ENCODE results near the gene KIF16B.

The KIF16B gene

GRCh38 chr20:16419138-16419715 is 154.0 kb downstream of the KIF16B start:
- H3K36me3 Mint-ChIP-seq: no peaks in the 10 kb centered on the region
- no peak overlapping the region for H3K27ac Mint-ChIP-seq
- H3K27me3 Mint-ChIP-seq: no peaks in the 10 kb centered on the region
- no peak overlapping the region for H3K4me3 Mint-ChIP-seq
- no peaks in the 10 kb centered on the region for H3K9me3 Mint-ChIP-seq
- CTCF ChIA-PET: no interaction called here
- no peak for DNase-seq
- H3K4me1 Mint-ChIP-seq: no peaks in the 10 kb centered on the region

GRCh38 chr20:16418616-16419015 is 154.6 kb downstream of the KIF16B start:
- H3K36me3 Mint-ChIP-seq: no peaks in the 10 kb centered on the region
- H3K4me3 Mint-ChIP-seq: no peak overlapping the region
- no peaks in the 10 kb centered on the region for H3K27me3 Mint-ChIP-seq
- no peak for DNase-seq
- no peaks in the 10 kb centered on the region for H3K4me1 Mint-ChIP-seq
- H3K9me3 Mint-ChIP-seq: no peaks in the 10 kb centered on the region
- H3K27ac Mint-ChIP-seq: no peak overlapping the region
- CTCF ChIA-PET: no interaction called here

- no peak for DNase-seq
- no peak overlapping the region for H3K4me3 Mint-ChIP-seq
- H3K4me1 Mint-ChIP-seq: no peaks in the 10 kb centered on the region
- H3K27me3 Mint-ChIP-seq: no peaks in the 10 kb centered on the region
- H3K9me3 Mint-ChIP-seq: peaks cover 2% of the 10 kb centered on the region
- H3K27ac Mint-ChIP-seq: no peak overlapping the region
- no peaks in the 10 kb centered on the region for H3K36me3 Mint-ChIP-seq
- CTCF ChIA-PET: interaction anchor here (0.7 kb wide), 1 partner anchor 171 kb away, joined by 6 read pairs; no protein-coding TSS in a partner anchor
Measured at GRCh38 chr20:16417001-16417400, 156.2 kb downstream of the KIF16B start.

DNA sequence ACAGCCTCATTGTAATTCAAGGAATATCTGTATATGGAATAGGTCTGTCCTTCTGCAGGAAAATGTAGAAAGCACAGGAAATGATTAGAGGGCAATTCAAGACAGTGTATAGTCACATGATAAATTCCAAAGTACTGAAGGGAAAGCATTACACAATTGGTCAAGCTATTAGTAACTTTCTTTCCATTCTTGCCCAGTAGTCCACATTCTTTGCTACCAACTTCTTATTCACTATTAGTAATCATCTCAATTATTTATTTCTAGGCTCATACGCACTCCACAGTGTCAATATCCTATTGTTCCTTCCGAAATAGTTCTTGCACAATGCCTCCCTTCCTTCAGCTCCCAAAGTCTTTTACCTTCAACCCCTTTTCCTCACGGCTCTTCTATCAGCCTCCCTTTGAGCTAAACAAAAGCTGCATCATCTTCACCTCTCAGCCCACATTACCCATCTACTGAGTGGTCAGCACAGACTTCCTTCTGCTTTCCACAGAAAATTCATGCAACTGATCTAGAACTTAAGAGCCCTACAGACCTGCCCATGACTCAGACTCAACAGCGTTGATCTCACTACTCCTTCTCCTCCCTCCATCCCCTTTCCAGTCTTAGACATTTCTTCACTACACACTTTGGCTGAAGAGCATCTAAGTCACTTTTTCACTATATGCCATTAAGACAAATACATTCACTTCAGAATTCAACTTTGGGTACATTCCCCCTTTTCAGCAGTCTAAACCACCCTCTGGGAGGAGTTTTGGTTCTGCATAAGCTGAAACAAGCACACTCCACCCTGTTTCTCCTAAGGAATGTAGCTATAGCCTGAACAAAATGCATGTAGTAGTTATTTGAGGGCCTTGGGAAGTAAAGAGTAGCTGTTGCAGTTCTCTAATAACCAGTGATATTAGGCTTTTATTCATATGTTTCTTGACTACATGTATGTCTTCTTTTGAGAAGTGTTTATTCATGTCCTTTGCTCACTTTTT is 157.9 kb downstream of the KIF16B start:
- DNase-seq: no peak
- CTCF ChIA-PET: interaction anchor here (1.3 kb wide), 1 partner anchor 60 kb away, joined by 4 read pairs; no protein-coding TSS in a partner anchor
- Mint-ChIP-seq H3K27me3 (no peaks in the 10 kb centered on the region), H3K4me3 (no peak overlapping the region), H3K27ac (no peak overlapping the region), H3K36me3 (no peaks in the 10 kb centered on the region), H3K4me1 (no peaks in the 10 kb centered on the region), H3K9me3 (peaks cover 2% of the 10 kb centered on the region)

DNA sequence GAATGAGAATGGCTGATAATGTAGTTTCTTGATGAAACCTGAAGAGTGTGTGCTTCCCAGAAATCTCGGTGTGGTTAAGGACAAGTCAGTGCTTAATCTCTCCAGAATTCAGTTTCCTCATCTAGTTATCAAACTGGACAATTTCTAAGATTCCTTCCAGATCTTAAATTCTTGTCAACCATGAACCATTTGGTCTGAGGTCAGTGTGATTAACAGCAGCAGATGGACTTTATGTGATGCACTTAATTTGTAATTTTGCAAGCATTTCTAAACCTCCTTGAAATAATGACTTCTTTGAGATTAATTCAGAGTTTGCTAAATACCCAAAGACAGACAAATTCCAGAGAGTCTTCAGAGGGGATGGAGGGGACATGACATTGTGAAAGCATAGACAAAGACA is 160.3 kb downstream of the KIF16B start:
- H3K36me3 Mint-ChIP-seq: no peaks in the 10 kb centered on the region
- CTCF ChIA-PET: no interaction called here
- no peaks in the 10 kb centered on the region for H3K4me1 Mint-ChIP-seq
- DNase-seq: no peak
- H3K9me3 Mint-ChIP-seq: peaks cover 2% of the 10 kb centered on the region
- H3K27me3 Mint-ChIP-seq: no peaks in the 10 kb centered on the region
- no peak overlapping the region for H3K27ac Mint-ChIP-seq
- no peak overlapping the region for H3K4me3 Mint-ChIP-seq

GRCh38 chr20:16411361-16411760 is 161.9 kb downstream of the KIF16B start:
- H3K4me3 Mint-ChIP-seq: no peak overlapping the region
- no peaks in the 10 kb centered on the region for H3K36me3 Mint-ChIP-seq
- H3K27ac Mint-ChIP-seq: no peak overlapping the region
- CTCF ChIA-PET: no interaction called here
- no peak for DNase-seq
- no peaks in the 10 kb centered on the region for H3K4me1 Mint-ChIP-seq
- no peaks in the 10 kb centered on the region for H3K27me3 Mint-ChIP-seq
- H3K9me3 Mint-ChIP-seq: peaks cover 2% of the 10 kb centered on the region

GRCh38 chr20:16410626-16411025 is 162.6 kb downstream of the KIF16B start:
- H3K27me3 Mint-ChIP-seq: no peaks in the 10 kb centered on the region
- H3K27ac Mint-ChIP-seq: no peak overlapping the region
- CTCF ChIA-PET: no interaction called here
- no peak for DNase-seq
- no peaks in the 10 kb centered on the region for H3K4me1 Mint-ChIP-seq
- no peaks in the 10 kb centered on the region for H3K36me3 Mint-ChIP-seq
- peaks cover 2% of the 10 kb centered on the region for H3K9me3 Mint-ChIP-seq
- H3K4me3 Mint-ChIP-seq: no peak overlapping the region

DNA sequence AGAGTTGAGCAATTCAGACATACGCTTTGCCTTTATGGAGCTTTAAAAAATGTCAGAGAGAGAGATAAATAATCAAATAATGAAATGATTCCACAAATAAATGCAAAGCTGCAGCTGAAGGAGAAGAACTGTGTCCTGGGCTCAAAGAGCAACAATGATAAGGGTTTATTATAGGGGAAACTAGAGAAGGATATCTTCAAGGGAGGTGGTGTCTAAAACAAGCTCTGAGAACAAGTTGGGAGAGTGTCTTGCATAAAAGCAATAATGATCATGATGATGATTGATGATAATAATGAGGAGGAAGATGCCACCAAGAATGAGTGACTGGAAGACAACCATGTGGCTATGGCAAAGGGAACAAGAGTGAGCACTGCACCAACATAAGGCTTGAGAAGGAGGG is 164.3 kb downstream of the KIF16B start:
- Mint-ChIP-seq H3K4me3 (no peak overlapping the region), H3K4me1 (no peaks in the 10 kb centered on the region), H3K9me3 (peaks cover 2% of the 10 kb centered on the region), H3K27me3 (no peaks in the 10 kb centered on the region), H3K27ac (no peak overlapping the region), H3K36me3 (no peaks in the 10 kb centered on the region)
- CTCF ChIA-PET: interaction anchor here (0.7 kb wide), 1 partner anchor 20 kb away, joined by 3 read pairs; no protein-coding TSS in a partner anchor
- no peak for DNase-seq

DNA sequence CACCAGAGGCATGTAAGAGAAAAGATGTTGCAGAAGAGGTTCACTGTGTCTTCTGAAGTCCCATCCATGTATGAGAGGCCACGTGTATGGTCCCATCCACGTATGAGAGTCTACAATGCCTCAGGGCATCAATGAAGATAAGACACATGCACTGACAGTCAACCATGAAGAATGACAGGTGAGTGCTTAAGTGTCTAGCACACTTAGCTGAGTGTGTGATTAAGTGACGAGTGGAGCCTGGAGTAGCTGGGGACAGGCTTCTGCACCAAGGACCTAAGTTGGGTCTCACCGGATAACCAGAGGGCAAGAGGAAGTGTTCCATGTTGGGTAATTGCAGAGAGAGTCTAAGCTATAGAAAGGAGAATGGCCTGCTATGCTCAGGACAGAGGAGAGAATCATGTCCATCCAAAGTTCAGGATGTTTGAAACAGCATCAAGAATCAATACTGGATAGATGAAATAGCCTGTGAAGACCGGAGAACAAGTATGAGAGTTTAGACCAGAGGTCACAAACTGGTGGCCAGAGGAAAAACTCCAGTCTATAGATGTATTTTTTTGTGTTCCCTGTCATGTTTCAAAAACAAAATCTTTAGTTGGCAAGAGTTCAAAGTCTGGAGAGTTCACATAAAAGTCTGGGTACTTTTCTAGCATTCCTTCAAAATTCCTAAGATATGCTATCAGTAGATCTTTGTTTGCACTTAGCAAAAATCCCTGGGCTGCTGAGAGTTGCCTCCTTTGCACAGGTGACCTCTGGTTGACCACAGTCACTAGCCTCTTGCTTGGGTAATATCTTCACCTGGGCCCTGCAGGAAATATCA is 165.8 kb downstream of the KIF16B start:
- CTCF ChIA-PET: no interaction called here
- Mint-ChIP-seq H3K27me3 (no peaks in the 10 kb centered on the region), H3K4me3 (no peak overlapping the region), H3K9me3 (peaks cover 2% of the 10 kb centered on the region), H3K27ac (no peak overlapping the region), H3K4me1 (no peaks in the 10 kb centered on the region), H3K36me3 (no peaks in the 10 kb centered on the region)
- no peak for DNase-seq

GRCh38 chr20:16405254-16405653 is 168.0 kb downstream of the KIF16B start:
- Mint-ChIP-seq H3K36me3 (no peaks in the 10 kb centered on the region), H3K27me3 (no peaks in the 10 kb centered on the region), H3K4me3 (no peak overlapping the region), H3K4me1 (no peaks in the 10 kb centered on the region), H3K9me3 (no peaks in the 10 kb centered on the region), H3K27ac (no peak overlapping the region)
- DNase-seq: no peak
- CTCF ChIA-PET: no interaction called here

- Mint-ChIP-seq H3K27me3 (no peaks in the 10 kb centered on the region), H3K27ac (no peak overlapping the region), H3K4me3 (no peak overlapping the region), H3K9me3 (no peaks in the 10 kb centered on the region), H3K36me3 (no peaks in the 10 kb centered on the region), H3K4me1 (no peaks in the 10 kb centered on the region)
- CTCF ChIA-PET: no interaction called here
- DNase-seq: no peak
Measured at GRCh38 chr20:16404640-16405039, 168.6 kb downstream of the KIF16B start.

GRCh38 chr20:16404171-16404570 is 169.1 kb downstream of the KIF16B start:
- Mint-ChIP-seq H3K4me3 (no peak overlapping the region), H3K27ac (no peak overlapping the region), H3K4me1 (no peaks in the 10 kb centered on the region), H3K36me3 (no peaks in the 10 kb centered on the region), H3K9me3 (no peaks in the 10 kb centered on the region), H3K27me3 (no peaks in the 10 kb centered on the region)
- CTCF ChIA-PET: no interaction called here
- no peak for DNase-seq

DNA sequence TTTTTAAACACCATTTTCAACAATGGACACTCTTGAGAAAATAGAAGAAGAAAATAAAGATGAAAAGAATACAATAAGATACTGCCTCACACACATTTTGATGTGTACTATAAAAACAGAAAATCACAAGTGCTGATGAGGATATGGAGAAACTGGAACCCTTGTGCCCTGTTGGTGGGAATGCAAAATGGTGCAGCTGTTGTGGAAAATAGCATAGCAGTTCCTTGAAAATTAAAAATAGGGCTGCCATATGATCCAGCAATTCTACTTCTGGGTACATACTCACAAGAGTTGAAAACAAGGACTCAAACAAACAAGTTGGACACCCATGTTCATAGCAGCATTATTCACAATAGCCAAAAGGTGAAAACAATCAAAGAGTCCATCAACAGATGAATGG is 173.0 kb downstream of the KIF16B start:
- H3K9me3 Mint-ChIP-seq: no peaks in the 10 kb centered on the region
- no peaks in the 10 kb centered on the region for H3K4me1 Mint-ChIP-seq
- no peaks in the 10 kb centered on the region for H3K36me3 Mint-ChIP-seq
- CTCF ChIA-PET: no interaction called here
- no peak overlapping the region for H3K27ac Mint-ChIP-seq
- no peak for DNase-seq
- no peaks in the 10 kb centered on the region for H3K27me3 Mint-ChIP-seq
- H3K4me3 Mint-ChIP-seq: no peak overlapping the region

DNA sequence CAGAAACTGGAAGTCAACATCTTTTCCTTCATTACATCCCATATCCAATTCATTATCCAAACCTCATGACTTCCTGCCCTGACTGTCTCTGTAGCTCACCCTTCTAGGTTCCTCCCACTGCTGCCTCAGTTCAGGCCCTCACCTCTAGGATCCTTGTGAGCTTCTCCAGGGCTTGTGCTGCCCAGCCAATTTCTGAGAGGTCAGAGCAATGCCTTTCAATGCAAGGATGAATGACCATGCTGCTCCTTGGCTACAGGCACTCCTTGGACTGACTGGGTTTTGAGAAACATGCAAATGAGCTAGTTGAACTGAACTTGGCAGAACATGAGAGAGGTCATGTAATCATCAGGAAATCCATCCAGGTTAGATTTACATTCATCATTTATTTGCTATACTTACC is 173.4 kb downstream of the KIF16B start:
- no peak for DNase-seq
- Mint-ChIP-seq H3K27me3 (no peaks in the 10 kb centered on the region), H3K4me3 (no peak overlapping the region), H3K36me3 (no peaks in the 10 kb centered on the region), H3K27ac (no peak overlapping the region), H3K9me3 (no peaks in the 10 kb centered on the region), H3K4me1 (no peaks in the 10 kb centered on the region)
- CTCF ChIA-PET: no interaction called here

All from activated naive CD4-positive, alpha-beta T cell treated with anti-CD3 and anti-CD28 coated beads, Interleukin-2, amount 10 ng/mL, durations not matched to agents 7 days and 5 days (primary cell).